PC-9 (cell line): ENCODE results near the gene HBE1. TPM values are rescaled to one million over a fixed set of nuclear protein-coding genes. Genes with fewer than 3 reads are reported as not detected.

Experiments
- BruUV-seq: library from RNA; stranded (reverse); fragments of 400-500 nt; replicated peaks from 2 replicates; lab custom pipeline; 2021; lab: Mats Ljungman, UMichigan
- CTCF ChIA-PET: fragments of 300-600 bp; sonication (Branson Sonifier 250); formaldehyde crosslinking; loops from one replicate; lab custom pipeline; 2022; ENCODE audit warnings: antibody characterized with exemption; lab: Charles Lee
- POLR2A ChIA-PET: fragments of 300-600 bp; sonication (Branson Sonifier 250); formaldehyde crosslinking; loops from one replicate; lab custom pipeline; 2022; ENCODE audit warnings: antibody characterized with exemption; ENCODE audit not compliant: unreplicated experiment; lab: Charles Lee
- DNase-seq, 2 experiments: peaks; one replicate each; pipeline versions ENCODE4 v3.0.0 to v3.0.0-alpha.2; 2015 to 2022; ENCODE audit warnings: mixed read lengths in 1 of 2
- H2AFZ ChIP-seq: fragments of 200-600 bp; sonication (generic); 2 replicates; pipeline ENCODE4 v1.8.1; 2017; ENCODE audit warnings: antibody characterized with exemption
- H3F3A ChIP-seq: fragments of 200-600 bp; sonication (generic); 2 replicates; pipeline ENCODE4 v1.8.1; 2017; ENCODE audit warnings: antibody characterized with exemption, mild to moderate bottlenecking, low read depth; ENCODE audit not compliant: insufficient read depth
- H3K27ac ChIP-seq: fragments of 200-600 bp; sonication (generic); 2 replicates; pipeline ENCODE4 v1.6.1; 2016; ENCODE audit warnings: mixed run types
- H3K27me3 ChIP-seq: fragments of 200-600 bp; sonication (generic); 2 replicates; pipeline ENCODE4 v1.6.1; 2016; ENCODE audit warnings: low read depth, mixed run types; ENCODE audit not compliant: insufficient read depth
- H3K36me3 ChIP-seq: fragments of 200-600 bp; sonication (generic); 2 replicates; pipeline ENCODE4 v1.6.1; 2016; ENCODE audit warnings: low read depth, mixed run types
- H3K4me1 ChIP-seq: fragments of 200-600 bp; sonication (generic); replicated peaks from 2 replicates; pipeline ENCODE4 v1.6.1; 2016; ENCODE audit warnings: mixed run types; ENCODE audit not compliant: insufficient read depth
- H3K4me2 ChIP-seq: fragments of 200-600 bp; sonication (generic); 2 replicates; pipeline ENCODE4 v1.6.1; 2017; ENCODE audit warnings: mixed run types
- H3K4me3 ChIP-seq: fragments of 200-600 bp; sonication (generic); 2 replicates; pipeline ENCODE4 v1.6.1; 2016; ENCODE audit warnings: mixed run types
- H3K79me2 ChIP-seq: fragments of 200-600 bp; sonication (generic); 2 replicates; pipeline ENCODE4 v1.6.1; 2017; ENCODE audit warnings: low read depth, mixed run types
- H3K9me2 ChIP-seq: fragments of 200-600 bp; sonication (generic); 2 replicates; pipeline ENCODE4 v1.8.1; 2017; ENCODE audit warnings: mild to moderate bottlenecking; ENCODE audit not compliant: insufficient read depth
- H3K9me3 ChIP-seq: fragments of 200-600 bp; sonication (generic); 2 replicates; pipeline ENCODE4 v1.8.1; 2016; ENCODE audit warnings: low read depth; ENCODE audit not compliant: insufficient read depth
- H4K20me1 ChIP-seq: fragments of 200-600 bp; sonication (generic); 2 replicates; pipeline ENCODE4 v1.8.1; 2017; ENCODE audit not compliant: insufficient read depth
- EZH2 ChIP-seq: fragments of 200-600 bp; sonication (generic); IDR thresholded peaks from 2 replicates; pipeline ENCODE4 v1.8.0; 2017; ENCODE audit warnings: antibody characterized with exemption, low read depth
- intact Hi-C: fragments of 100-400 bp; cut with micrococcal nuclease; formaldehyde crosslinking; loops from one replicate; pipeline ENCODE4 v1.10.0; 2022; ENCODE audit not compliant: unreplicated experiment
- total RNA-seq: library from RNA; stranded (reverse); gene quantifications from 2 replicates; pipeline ENCODE4 v1.2.3, GENCODE V29; 2021
- TF ChIP-seq, protein P1 (sequence below): fragments of 200-600 bp; sonication (generic); conservative IDR thresholded peaks from 2 replicates; pipeline ENCODE4 v1.6.1; 2017; ENCODE audit warnings: mixed run types, antibody characterized with exemption, mild to moderate bottlenecking, moderate library complexity

HBE1 gene
- total RNA-seq, 1 experiment from 2014 or later, result 1.4 TPM

DNA sequence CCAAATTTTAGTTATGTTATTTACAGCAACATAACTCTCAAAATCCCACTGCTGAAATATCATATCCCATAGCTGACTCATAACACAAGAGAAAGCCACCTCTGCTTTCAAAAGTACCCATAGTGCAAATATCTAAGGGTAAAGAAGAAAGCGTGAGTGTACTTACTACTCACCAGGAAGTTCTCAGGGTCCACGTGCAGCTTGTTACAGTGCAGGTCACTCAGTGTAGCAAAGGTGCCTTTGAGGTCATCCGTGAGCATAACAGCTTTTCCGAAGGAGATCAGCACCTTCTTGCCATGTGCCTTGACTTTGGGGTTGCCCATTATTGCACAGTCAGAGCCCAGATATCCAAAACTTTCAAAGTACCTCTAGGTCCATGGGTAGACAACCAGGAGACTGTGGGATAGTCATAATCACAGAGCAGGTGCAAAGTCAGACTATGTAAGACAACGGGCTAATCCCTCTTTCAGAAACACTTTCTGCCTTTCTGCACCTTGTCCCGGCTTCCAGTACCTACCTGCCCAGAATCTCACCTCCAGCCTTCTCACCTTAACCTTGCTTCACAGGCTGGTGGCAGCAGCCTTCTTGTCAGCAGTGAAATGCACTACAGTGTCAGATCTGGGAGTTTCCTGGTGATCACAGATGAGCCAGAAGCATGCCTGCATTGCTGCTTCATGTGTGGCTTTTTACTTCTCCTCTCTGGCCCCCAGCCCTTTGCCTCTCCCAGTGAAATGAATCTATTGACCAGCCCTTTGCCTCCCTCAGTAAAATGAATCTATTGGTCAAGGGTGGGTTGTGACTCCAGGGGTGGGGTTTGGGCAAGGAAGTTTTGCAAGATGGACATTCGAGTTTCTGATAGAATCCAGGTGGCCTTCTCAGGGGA is 26.6 kb downstream of the HBE1 start:
- no TSS peak for BruUV-seq
- Histone ChIP-seq H3K27ac (no peak overlapping the region), H3K9me2 (no peaks in the 10 kb centered on the region), H3F3A (no peaks in the 10 kb centered on the region), H3K4me2 (no peak overlapping the region), H2AFZ (no peak overlapping the region), H3K4me1 (no peaks in the 10 kb centered on the region), H3K79me2 (no peaks in the 10 kb centered on the region), H4K20me1 (no peaks in the 10 kb centered on the region), H3K27me3 (no peaks in the 10 kb centered on the region), H3K9me3 (no peaks in the 10 kb centered on the region), H3K36me3 (no peaks in the 10 kb centered on the region), H3K4me3 (no peak overlapping the region)
- no peak for TF ChIP-seq EZH2
- TF ChIP-seq, protein P1, sequence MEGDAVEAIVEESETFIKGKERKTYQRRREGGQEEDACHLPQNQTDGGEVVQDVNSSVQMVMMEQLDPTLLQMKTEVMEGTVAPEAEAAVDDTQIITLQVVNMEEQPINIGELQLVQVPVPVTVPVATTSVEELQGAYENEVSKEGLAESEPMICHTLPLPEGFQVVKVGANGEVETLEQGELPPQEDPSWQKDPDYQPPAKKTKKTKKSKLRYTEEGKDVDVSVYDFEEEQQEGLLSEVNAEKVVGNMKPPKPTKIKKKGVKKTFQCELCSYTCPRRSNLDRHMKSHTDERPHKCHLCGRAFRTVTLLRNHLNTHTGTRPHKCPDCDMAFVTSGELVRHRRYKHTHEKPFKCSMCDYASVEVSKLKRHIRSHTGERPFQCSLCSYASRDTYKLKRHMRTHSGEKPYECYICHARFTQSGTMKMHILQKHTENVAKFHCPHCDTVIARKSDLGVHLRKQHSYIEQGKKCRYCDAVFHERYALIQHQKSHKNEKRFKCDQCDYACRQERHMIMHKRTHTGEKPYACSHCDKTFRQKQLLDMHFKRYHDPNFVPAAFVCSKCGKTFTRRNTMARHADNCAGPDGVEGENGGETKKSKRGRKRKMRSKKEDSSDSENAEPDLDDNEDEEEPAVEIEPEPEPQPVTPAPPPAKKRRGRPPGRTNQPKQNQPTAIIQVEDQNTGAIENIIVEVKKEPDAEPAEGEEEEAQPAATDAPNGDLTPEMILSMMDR, result no peak
- ChIA-PET POLR2A (no interaction called here), CTCF (no interaction called here)
- no peak for DNase-seq
- intact Hi-C loops, result no loop called here

DNA sequence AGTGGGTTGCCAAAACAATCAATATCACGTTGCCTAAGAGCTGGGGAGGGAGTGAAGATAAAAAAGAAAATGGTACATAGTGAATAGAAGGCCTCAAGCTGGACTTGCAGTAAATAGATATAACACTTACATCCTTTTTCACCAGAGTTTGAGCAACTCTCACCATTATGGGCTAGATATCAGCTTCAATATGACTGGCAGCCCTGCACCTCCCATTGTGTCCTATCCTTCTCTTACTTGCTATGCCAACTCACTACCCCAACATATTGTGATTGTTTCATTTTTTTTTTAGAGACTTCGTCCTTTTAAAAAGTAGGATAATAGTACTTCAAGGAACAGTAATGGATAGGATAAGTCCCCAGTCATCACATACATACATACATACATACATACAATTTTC is 27.5 kb downstream of the HBE1 start:
- ChIA-PET CTCF (no interaction called here), POLR2A (no interaction called here)
- H3K9me2 ChIP-seq, result no peaks in the 10 kb centered on the region
- intact Hi-C loops, result no loop called here
- H3K4me2 ChIP-seq, result no peak overlapping the region
- H2AFZ ChIP-seq, result no peak overlapping the region
- DNase-seq, result no peak
- H3K4me1 ChIP-seq, result no peaks in the 10 kb centered on the region
- H3K9me3 ChIP-seq, result no peaks in the 10 kb centered on the region
- no peaks in the 10 kb centered on the region for H3F3A ChIP-seq
- H3K79me2 ChIP-seq, result no peaks in the 10 kb centered on the region
- no peak overlapping the region for H3K4me3 ChIP-seq
- no peaks in the 10 kb centered on the region for H3K36me3 ChIP-seq
- H3K27me3 ChIP-seq, result no peaks in the 10 kb centered on the region
- H4K20me1 ChIP-seq, result no peaks in the 10 kb centered on the region
- no peak overlapping the region for H3K27ac ChIP-seq
- TF ChIP-seq, protein P1, result no peak
- TF ChIP-seq EZH2, result no peak
- no TSS peak for BruUV-seq

DNA sequence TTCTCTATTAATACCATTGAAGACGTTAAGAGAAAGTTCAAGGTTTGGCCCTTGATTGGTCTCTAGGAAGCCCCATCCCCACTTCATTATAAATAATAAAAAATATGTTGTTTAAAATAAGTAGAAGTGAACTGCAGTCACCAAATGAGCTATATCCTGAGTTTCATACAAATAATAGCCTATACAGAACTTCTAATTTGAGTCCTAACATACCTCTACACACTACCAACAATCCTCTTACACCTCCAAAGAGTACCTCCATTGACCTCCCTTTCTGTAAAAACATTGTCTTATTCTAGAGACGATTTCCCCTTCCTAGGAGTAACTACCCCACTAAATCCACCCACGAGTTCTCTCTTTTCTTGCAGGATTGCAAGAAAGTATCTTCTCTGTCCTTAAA is 28.3 kb downstream of the HBE1 start:
- Histone ChIP-seq H3K36me3 (no peaks in the 10 kb centered on the region), H3K9me3 (no peaks in the 10 kb centered on the region), H3K9me2 (no peaks in the 10 kb centered on the region), H3K4me1 (no peaks in the 10 kb centered on the region), H3K79me2 (no peaks in the 10 kb centered on the region), H3K4me2 (no peak overlapping the region), H3K4me3 (no peak overlapping the region), H3K27ac (no peak overlapping the region), H4K20me1 (no peaks in the 10 kb centered on the region), H3F3A (no peaks in the 10 kb centered on the region), H3K27me3 (no peaks in the 10 kb centered on the region), H2AFZ (no peak overlapping the region)
- DNase-seq, result no peak
- no peak for TF ChIP-seq EZH2
- TF ChIP-seq, protein P1, result no peak
- intact Hi-C loops, result no loop called here
- no TSS peak for BruUV-seq
- ChIA-PET CTCF (no interaction called here), POLR2A (no interaction called here)
